HCT116 (cell line): Measurements from ENCODE around the gene B4GALT4. TPM values are rescaled to one million over a fixed set of nuclear protein-coding genes. Genes with fewer than 3 reads are reported as not detected.

Experiments used
- ATAC-seq: fragments of 200-7000 bp; cut with Tn5 transposase; 2 replicates; pipeline ENCODE4 v1.9.1; 2020; ENCODE audit warnings: mild to moderate bottlenecking, moderate library complexity
- BruUV-seq: library from RNA; stranded (reverse); fragments of 400-500 nt; replicated peaks from 2 replicates; lab custom pipeline; 2021; lab: Mats Ljungman, UMichigan
- CTCF ChIA-PET: fragments of 300-600 bp; sonication (Branson Sonifier 250); formaldehyde crosslinking; loops from one replicate; lab custom pipeline; 2021; ENCODE audit warnings: antibody characterized with exemption; lab: Charles Lee
- POLR2A ChIA-PET: fragments of 300-600, 350-600 bp; sonication (Branson Sonifier 250); formaldehyde crosslinking; loops from one replicate; lab custom pipeline; 2021; ENCODE audit warnings: antibody characterized with exemption; lab: Charles Lee
- RAD21 ChIA-PET, 2 experiments: fragments of 300-600 bp; sonication (Branson Sonifier 250); formaldehyde crosslinking; loops; one replicate each; lab custom pipeline; 2023; ENCODE audit warnings: low total read pairs in 2 of 2; ENCODE audit not compliant: uncharacterized antibody in 2 of 2, unreplicated experiment in 2 of 2, low non-redundant PET in 1 of 2; lab: Charles Lee
- DNase-seq: peaks from one replicate; pipeline ENCODE4 v3.0.0-alpha.2; 2010; ENCODE audit warnings: low read depth, low spot score
- H2AFZ ChIP-seq: fragments of 200-600 bp; shearing (Covaris generic), sonication (generic); 2 replicates; pipeline ENCODE4 v1.6.1; 2017; ENCODE audit warnings: low read depth, mixed run types, mixed read lengths, antibody characterized with exemption, low read length; ENCODE audit not compliant: poor library complexity, severe bottlenecking
- H3K27ac ChIP-seq: 2 replicates; pipeline ENCODE4 v1.5.1; 2012; ENCODE audit warnings: low read depth, low read length
- H3K27me3 ChIP-seq: fragments of 200-600 bp; sonication (generic); 2 replicates; pipeline ENCODE4 v1.6.1; 2016; ENCODE audit warnings: mixed run types, low read length, mixed read lengths; ENCODE audit not compliant: insufficient read depth
- H3K36me3 ChIP-seq, 2 experiments: fragments of 200-500 bp in 1 of 2; fragments of 200-600 bp in 1 of 2; sonication (Bioruptor generic) in 1 of 2; sonication (generic) in 1 of 2; 2 replicates each; pipeline versions ENCODE4 v1.5.1 to v1.6.1; 2014 to 2016; ENCODE audit warnings: low read length in 2 of 2, inconsistent platforms in 1 of 2, mixed read lengths in 1 of 2, mixed run types in 1 of 2; ENCODE audit not compliant: insufficient read depth in 2 of 2, control insufficient read depth in 1 of 2
- H3K4me1 ChIP-seq, 2 experiments: fragments of 200-600 bp in 1 of 2; sonication (generic) in 1 of 2; 2 replicates each; pipeline versions ENCODE4 v1.5.1 to v1.6.1; 2012 to 2017; ENCODE audit warnings: low read length in 2 of 2, inconsistent platforms in 1 of 2, mild to moderate bottlenecking in 1 of 2, mixed read lengths in 1 of 2, mixed run types in 1 of 2, moderate library complexity in 1 of 2; ENCODE audit not compliant: insufficient read depth in 2 of 2, control insufficient read depth in 1 of 2
- H3K4me2 ChIP-seq: fragments of 200-600 bp; sonication (generic); 2 replicates; pipeline ENCODE4 v1.6.1; 2017; ENCODE audit warnings: mixed run types, low read length, mixed read lengths
- H3K4me3 ChIP-seq, 2 experiments: fragments of 200-600 bp in 1 of 2; sonication (generic) in 1 of 2; replicated peaks in 1 of 2; 2 replicates each; pipeline ENCODE4 v1.5.1; 2011 to 2016; ENCODE audit warnings: low read length in 2 of 2, control low read depth in 1 of 2, low read depth in 1 of 2, mild to moderate bottlenecking in 1 of 2, mixed read lengths in 1 of 2, mixed run types in 1 of 2
- H3K79me2 ChIP-seq: fragments of 200-600 bp; sonication (generic); 2 replicates; pipeline ENCODE4 v1.6.1; 2017; ENCODE audit warnings: mild to moderate bottlenecking, mixed run types, low read length, moderate library complexity, mixed read lengths; ENCODE audit not compliant: insufficient read depth
- H3K9ac ChIP-seq: fragments of 200-600 bp; sonication (generic); 2 replicates; pipeline ENCODE4 v1.6.1; 2016; ENCODE audit warnings: low read length, mixed read lengths
- H3K9me2 ChIP-seq: fragments of 200-600 bp; sonication (generic), shearing (Covaris generic); 2 replicates; pipeline ENCODE4 v1.6.1; 2017; ENCODE audit warnings: mixed run types, mild to moderate bottlenecking, moderate library complexity; ENCODE audit not compliant: insufficient read depth
- H3K9me3 ChIP-seq, 2 experiments: fragments of 200-500 bp in 1 of 2; fragments of 200-600 bp in 1 of 2; sonication (Bioruptor generic) in 1 of 2; sonication (generic) in 1 of 2; 2 replicates each; pipeline ENCODE4 v1.6.1; 2014 to 2017; ENCODE audit warnings: low read length in 2 of 2, mixed read lengths in 2 of 2, inconsistent platforms in 1 of 2, low read depth in 1 of 2, mild to moderate bottlenecking in 1 of 2, mixed run types in 1 of 2, moderate library complexity in 1 of 2; ENCODE audit not compliant: control insufficient read depth in 1 of 2, insufficient read depth in 1 of 2
- H4K20me1 ChIP-seq: fragments of 200-600 bp; sonication (generic), shearing (Covaris generic); 2 replicates; pipeline ENCODE4 v1.6.1; 2017; ENCODE audit warnings: mixed run types, mild to moderate bottlenecking, moderate library complexity; ENCODE audit not compliant: insufficient read depth
- ATF3 ChIP-seq: IDR thresholded peaks from 2 replicates; pipeline ENCODE4 v1.6.1; 2012
- CEBPB ChIP-seq: IDR thresholded peaks from 2 replicates; pipeline ENCODE4 v1.6.1; 2012; ENCODE audit warnings: low read depth
- CTCF ChIP-seq, 3 experiments: fragments of 200-600 bp in 1 of 3; sonication (generic) in 1 of 3; IDR thresholded peaks in 2 of 3; conservative IDR thresholded peaks in 1 of 3; 2 replicates each; pipeline ENCODE4 v1.5.1; 2012 to 2017; ENCODE audit warnings: low read depth in 2 of 3, low read length in 2 of 3, antibody characterized with exemption in 1 of 3, borderline replicate concordance in 1 of 3, control low read depth in 1 of 3, mild to moderate bottlenecking in 1 of 3, mixed read lengths in 1 of 3, mixed run types in 1 of 3, moderate library complexity in 1 of 3; ENCODE audit not compliant: insufficient read depth in 1 of 3
- EZH2 ChIP-seq: fragments of 200-600 bp; sonication (generic); IDR thresholded peaks from 2 replicates; pipeline ENCODE4 v1.6.1; 2017; ENCODE audit warnings: antibody characterized with exemption, mixed run types
- EZH2phosphoT487 ChIP-seq: fragments of 200-600 bp; IDR thresholded peaks from 2 replicates; pipeline ENCODE4 v1.6.1; 2018; ENCODE audit warnings: antibody characterized with exemption, borderline replicate concordance
- FOSL1 ChIP-seq: IDR thresholded peaks from 2 replicates; pipeline ENCODE4 v1.6.1; 2012; ENCODE audit warnings: low read depth
- JUND ChIP-seq: IDR thresholded peaks from 2 replicates; pipeline ENCODE4 v1.6.1; 2012
- MAX ChIP-seq: IDR thresholded peaks from 2 replicates; pipeline ENCODE4 v1.6.1; 2012
- RAD21 ChIP-seq: IDR thresholded peaks from 2 replicates; pipeline ENCODE4 v1.6.1; 2012; ENCODE audit warnings: low read depth, mild to moderate bottlenecking
- SIN3A ChIP-seq: IDR thresholded peaks from 2 replicates; pipeline ENCODE4 v1.6.1; 2012; ENCODE audit warnings: low read depth
- SRF ChIP-seq: IDR thresholded peaks from 2 replicates; pipeline ENCODE4 v1.6.1; 2012; ENCODE audit warnings: low read depth
- YY1 ChIP-seq: IDR thresholded peaks from 2 replicates; pipeline ENCODE4 v1.6.1; 2011; ENCODE audit warnings: low read length, low read depth, moderate library complexity, mild to moderate bottlenecking; ENCODE audit not compliant: insufficient replicate concordance; ENCODE audit errors: extremely low read depth
- ZNF274 ChIP-seq: fragments of 200-500 bp; sonication (Bioruptor generic); IDR thresholded peaks from 2 replicates; pipeline ENCODE4 v1.6.1; 2014; ENCODE audit warnings: mild to moderate bottlenecking, low read depth, low read length, inconsistent platforms
- intact Hi-C: fragments of 100-400 bp; cut with micrococcal nuclease; formaldehyde crosslinking; loops from 2 replicates; pipeline ENCODE4 v1.10.0; 2022
- total RNA-seq: library from RNA; stranded (reverse); gene quantifications from one replicate; pipeline ENCODE4 v1.2.1, GENCODE V29; 2021; ENCODE audit not compliant: unreplicated experiment
- TF ChIP-seq, protein P1 (sequence below): IDR thresholded peaks from 2 replicates; pipeline ENCODE4 v1.6.1; 2011; ENCODE audit warnings: mild to moderate bottlenecking, low read length, moderate library complexity; ENCODE audit not compliant: insufficient replicate concordance; ENCODE audit errors: extremely low read depth

The B4GALT4 gene
- total RNA-seq, 1 experiment from 2014 or later = 15.9 TPM

DNA sequence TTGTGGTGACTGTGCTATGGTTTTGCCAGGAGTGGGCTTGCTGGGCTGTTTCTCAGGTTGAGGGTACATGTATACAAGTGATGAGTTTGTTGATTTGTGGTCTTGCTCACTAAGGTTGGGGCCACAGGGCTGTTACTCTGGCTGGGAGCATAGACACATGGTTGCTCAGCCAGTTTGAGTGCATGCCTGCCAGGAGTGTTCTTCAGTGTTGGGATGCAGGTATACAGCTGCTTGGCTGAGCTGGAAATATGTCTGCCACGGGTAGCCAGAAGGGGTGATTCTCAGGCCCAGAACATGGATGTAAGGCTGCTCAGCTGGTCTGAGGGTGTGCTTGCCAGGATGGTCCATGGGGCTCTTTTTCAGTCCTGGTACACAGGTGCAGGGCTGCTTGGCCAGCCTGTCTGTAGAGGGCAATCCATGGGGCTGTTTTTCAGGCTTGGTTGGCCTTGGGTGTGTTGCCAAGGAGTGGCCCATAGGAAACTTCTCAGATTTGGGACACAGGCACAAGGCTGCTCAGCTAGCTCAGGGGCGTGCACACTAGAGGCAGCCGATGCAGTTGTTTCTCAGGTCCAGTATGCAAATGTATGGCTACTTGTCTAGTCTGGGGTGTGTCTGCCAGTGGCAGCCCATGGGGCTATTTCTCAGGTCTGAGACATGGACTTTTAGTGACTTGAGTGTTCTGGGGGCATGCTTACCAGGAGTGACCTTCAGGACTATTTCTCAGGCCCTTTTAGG is 48.2 kb upstream of the B4GALT4 start (continued):
- TF ChIP-seq ATF3 (no peak), SIN3A (no peak), CEBPB (no peak), ZNF274 (no peak), SRF (no peak), MAX (no peak), EZH2phosphoT487 (no peak), JUND (no peak), YY1 (no peak), CTCF (IDR thresholded peaks at IDR 0.05 in 2 of 3, conservative IDR thresholded peaks at IDR 0.05 in 1 of 3; ENCODE audit: borderline replicate concordance in 1 of 3, insufficient read depth in 1 of 3, low read depth in 2 of 3, low read length in 2 of 3) (no peak)

- RAD21 ChIA-PET = no interaction called here
- no peak for ATAC-seq
- no peak for TF ChIP-seq SIN3A
- TF ChIP-seq FOSL1 = no peak
- TF ChIP-seq, protein P1, sequence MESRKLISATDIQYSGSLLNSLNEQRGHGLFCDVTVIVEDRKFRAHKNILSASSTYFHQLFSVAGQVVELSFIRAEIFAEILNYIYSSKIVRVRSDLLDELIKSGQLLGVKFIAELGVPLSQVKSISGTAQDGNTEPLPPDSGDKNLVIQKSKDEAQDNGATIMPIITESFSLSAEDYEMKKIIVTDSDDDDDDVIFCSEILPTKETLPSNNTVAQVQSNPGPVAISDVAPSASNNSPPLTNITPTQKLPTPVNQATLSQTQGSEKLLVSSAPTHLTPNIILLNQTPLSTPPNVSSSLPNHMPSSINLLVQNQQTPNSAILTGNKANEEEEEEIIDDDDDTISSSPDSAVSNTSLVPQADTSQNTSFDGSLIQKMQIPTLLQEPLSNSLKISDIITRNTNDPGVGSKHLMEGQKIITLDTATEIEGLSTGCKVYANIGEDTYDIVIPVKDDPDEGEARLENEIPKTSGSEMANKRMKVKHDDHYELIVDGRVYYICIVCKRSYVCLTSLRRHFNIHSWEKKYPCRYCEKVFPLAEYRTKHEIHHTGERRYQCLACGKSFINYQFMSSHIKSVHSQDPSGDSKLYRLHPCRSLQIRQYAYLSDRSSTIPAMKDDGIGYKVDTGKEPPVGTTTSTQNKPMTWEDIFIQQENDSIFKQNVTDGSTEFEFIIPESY = no peak
- TF ChIP-seq RAD21 = no peak
- no peak for TF ChIP-seq EZH2
- TF ChIP-seq MAX = no peak
- no peak for TF ChIP-seq CEBPB
- TF ChIP-seq ATF3 = no peak
Observed at GRCh38 chr3:119279584-119280243, 39.0 kb upstream of the B4GALT4 start.

More at GRCh38 chr3:119279584-119280243, 39.0 kb upstream of the B4GALT4 start:
- H2AFZ ChIP-seq = no peak overlapping the region
- H3K4me2 ChIP-seq = no peak overlapping the region
- ChIA-PET CTCF (no interaction called here), POLR2A (no interaction called here)
- H3K4me1 ChIP-seq = no peaks in the 10 kb centered on the region
- DNase-seq = no peak
- H3K4me3 ChIP-seq = no peak overlapping the region
- H3K79me2 ChIP-seq = no peaks in the 10 kb centered on the region
- intact Hi-C loops = no loop called here
- H3K9ac ChIP-seq = no peak overlapping the region
- no peaks in the 10 kb centered on the region for H3K27me3 ChIP-seq
- no peaks in the 10 kb centered on the region for H3K9me2 ChIP-seq
- H4K20me1 ChIP-seq = no peaks in the 10 kb centered on the region
- no peaks in the 10 kb centered on the region for H3K36me3 ChIP-seq
- no TSS peak for BruUV-seq
- H3K27ac ChIP-seq = no peak overlapping the region
- peaks cover 0 to 3% of the 10 kb centered on the region in 2 experiments; a peak in 1 of 4 replicates for H3K9me3 ChIP-seq
